HUES48 (cell line): ENCODE measurements around the gene RAB40B.
A peak's percentile ranks its signal among the peaks of the same experiment; 100 is the strongest.

Source experiments
- H3K27ac ChIP-seq: one replicate; pipeline ENCODE4 v1.7.0; 2013; ENCODE audit warnings: low read depth, low read length, inconsistent platforms
- H3K27me3 ChIP-seq: 2 replicates; pipeline ENCODE4 v1.6.1; 2013; ENCODE audit warnings: mild to moderate bottlenecking, low read length; ENCODE audit not compliant: control insufficient read depth, insufficient read depth
- H3K36me3 ChIP-seq: 2 replicates; pipeline ENCODE4 v1.6.1; 2013; ENCODE audit warnings: low read length; ENCODE audit not compliant: control insufficient read depth, insufficient read depth
- H3K4me1 ChIP-seq: 2 replicates; pipeline ENCODE4 v1.6.1; 2013; ENCODE audit warnings: mild to moderate bottlenecking, low read length; ENCODE audit not compliant: control insufficient read depth, insufficient read depth
- H3K4me3 ChIP-seq: 2 replicates; pipeline ENCODE4 v1.5.1; 2013; ENCODE audit warnings: mild to moderate bottlenecking, low read depth, low read length
- H3K9ac ChIP-seq: 2 replicates; pipeline ENCODE4 v1.6.1; 2013; ENCODE audit warnings: mild to moderate bottlenecking, low read depth, low read length, moderate library complexity
- H3K9me3 ChIP-seq: 2 replicates; pipeline ENCODE4 v1.6.1; 2013; ENCODE audit warnings: low read length; ENCODE audit not compliant: control insufficient read depth, insufficient read depth

The RAB40B gene

DNA sequence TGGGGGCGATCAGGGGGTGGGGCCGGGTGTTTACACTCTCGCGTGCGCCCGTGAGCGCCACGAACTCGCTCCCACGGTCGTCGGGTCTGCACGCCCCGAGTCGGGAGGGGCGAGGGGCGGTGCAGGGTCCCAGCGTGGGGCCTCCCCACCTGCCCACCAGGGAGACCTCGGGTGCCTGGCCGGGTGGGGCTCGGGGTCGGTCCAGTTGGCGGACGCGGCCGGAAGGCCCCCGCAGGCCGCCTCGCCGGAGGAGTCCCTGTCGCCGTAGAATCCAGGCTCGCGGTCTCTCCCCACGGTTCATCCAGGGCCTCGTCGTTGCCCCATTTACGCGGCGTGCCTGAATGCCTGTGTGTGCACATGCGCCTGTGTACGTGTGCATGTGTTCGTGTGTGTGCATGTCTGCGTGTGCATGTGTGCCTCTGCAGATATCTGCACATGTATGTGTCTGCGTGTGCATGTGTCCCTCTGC is 510 bp upstream of the RAB40B start:
- no peak overlapping the region for H3K9ac ChIP-seq

DNA sequence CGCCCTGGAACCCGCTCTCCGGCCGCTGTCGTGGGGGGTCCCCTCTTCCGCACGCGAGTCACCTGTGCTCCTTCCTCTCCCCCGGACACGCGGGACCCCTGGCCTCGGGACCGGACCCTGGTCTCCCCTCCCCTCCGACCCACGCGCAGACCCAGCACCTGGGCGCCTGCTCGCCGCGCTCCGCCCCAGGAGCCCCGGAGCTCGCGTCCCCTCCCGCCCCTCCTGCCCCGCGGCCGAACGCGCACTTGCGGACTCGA is 762 bp downstream of the RAB40B start:
- no peak overlapping the region for H3K9ac ChIP-seq
- no peaks in the 10 kb centered on the region; the same call in 1 of the 2 replicates for H3K9me3 ChIP-seq
- H3K4me1 ChIP-seq: no peaks in the 10 kb centered on the region
- no peaks in the 10 kb centered on the region for H3K36me3 ChIP-seq
- H3K27me3 ChIP-seq: peaks cover 38% of the 10 kb centered on the region
- no peak overlapping the region for H3K27ac ChIP-seq
- H3K4me3 ChIP-seq: peak overlapping the region; percentile 69; the same call in 1 of the 2 replicates

More for the DNA sequence above, 510 bp upstream of the RAB40B start:
- no peaks in the 10 kb centered on the region for H3K36me3 ChIP-seq
- H3K27ac ChIP-seq: no peak overlapping the region
- peak overlapping the region; percentile 79 for H3K4me3 ChIP-seq
- no peaks in the 10 kb centered on the region for H3K4me1 ChIP-seq
- H3K9me3 ChIP-seq: no peaks in the 10 kb centered on the region; the same call in 1 of the 2 replicates
- peaks cover 38% of the 10 kb centered on the region for H3K27me3 ChIP-seq

- H3K4me1 ChIP-seq: no peaks in the 10 kb centered on the region
- H3K27ac ChIP-seq: no peak overlapping the region
- no peaks in the 10 kb centered on the region for H3K36me3 ChIP-seq
- no peak overlapping the region for H3K9ac ChIP-seq
- H3K9me3 ChIP-seq: no peaks in the 10 kb centered on the region; the same call in 1 of the 2 replicates
- H3K4me3 ChIP-seq: peak overlapping the region; percentile 69; the same call in 1 of the 2 replicates
- H3K27me3 ChIP-seq: peaks cover 38% of the 10 kb centered on the region
Observed at GRCh38 chr17:82696916-82697807, 1.3 kb downstream of the RAB40B start.

DNA sequence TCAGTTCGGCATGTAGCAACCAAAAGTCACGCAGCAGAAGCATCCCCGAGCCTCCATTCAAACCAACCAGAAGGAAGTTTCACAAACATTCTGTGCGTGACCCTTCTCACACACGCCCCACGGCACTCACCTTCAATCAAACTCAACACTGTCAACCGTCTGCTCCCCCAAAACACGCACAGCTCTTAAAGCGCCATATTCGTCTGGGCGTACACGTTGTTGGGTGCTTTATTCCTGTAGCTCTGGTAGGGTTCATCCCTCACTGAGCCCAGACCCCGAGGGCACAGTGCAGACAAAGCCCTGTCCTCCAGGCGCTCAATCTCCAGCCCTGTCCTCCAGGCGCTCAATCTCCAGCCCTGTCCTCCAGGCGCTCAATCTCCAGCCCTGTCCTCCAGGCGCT is 2.2 kb downstream of the RAB40B start:
- H3K9ac ChIP-seq: no peak overlapping the region
- peaks cover 38% of the 10 kb centered on the region for H3K27me3 ChIP-seq
- no peak overlapping the region for H3K4me3 ChIP-seq
- H3K4me1 ChIP-seq: no peaks in the 10 kb centered on the region
- no peak overlapping the region for H3K27ac ChIP-seq
- no peaks in the 10 kb centered on the region for H3K36me3 ChIP-seq
- no peaks in the 10 kb centered on the region; the same call in 1 of the 2 replicates for H3K9me3 ChIP-seq

- no peaks in the 10 kb centered on the region; the same call in 1 of the 2 replicates for H3K9me3 ChIP-seq
- H3K36me3 ChIP-seq: no peaks in the 10 kb centered on the region
- no peak overlapping the region for H3K4me3 ChIP-seq
- no peaks in the 10 kb centered on the region for H3K4me1 ChIP-seq
- no peak overlapping the region for H3K27ac ChIP-seq
- no peak overlapping the region for H3K9ac ChIP-seq
- H3K27me3 ChIP-seq: peaks cover 29% of the 10 kb centered on the region
Observed at GRCh38 chr17:82694647-82695046, 3.9 kb downstream of the RAB40B start.

GRCh38 chr17:82693168-82693867 is 5.2 kb downstream of the RAB40B start:
- H3K9ac ChIP-seq: no peak overlapping the region
- peaks cover 23% of the 10 kb centered on the region for H3K27me3 ChIP-seq
- no peaks in the 10 kb centered on the region for H3K4me1 ChIP-seq
- no peak overlapping the region for H3K4me3 ChIP-seq
- no peaks in the 10 kb centered on the region; the same call in 1 of the 2 replicates for H3K9me3 ChIP-seq
- no peak overlapping the region for H3K27ac ChIP-seq
- no peaks in the 10 kb centered on the region for H3K36me3 ChIP-seq

DNA sequence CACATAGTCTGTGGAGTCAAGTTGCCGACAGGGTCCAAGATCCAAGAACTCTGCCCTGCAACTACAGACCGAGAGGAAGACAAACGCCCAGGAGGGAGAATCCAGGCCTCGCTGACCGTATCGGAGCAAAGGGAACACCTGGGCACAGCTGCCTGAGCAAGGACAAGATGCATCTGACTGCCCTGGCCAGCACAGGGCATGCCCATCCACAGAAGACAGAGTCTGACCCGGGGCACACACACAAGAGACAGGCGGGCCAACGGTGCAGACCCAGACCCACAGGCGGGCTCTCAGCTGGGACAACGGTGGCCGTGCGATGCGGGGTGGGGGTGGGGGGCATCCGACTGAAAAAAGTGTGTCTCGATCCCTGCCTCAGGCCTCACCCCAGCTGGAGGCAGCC is 6.2 kb downstream of the RAB40B start:
- H3K4me1 ChIP-seq: no peaks in the 10 kb centered on the region
- H3K9me3 ChIP-seq: no peaks in the 10 kb centered on the region; the same call in 1 of the 2 replicates
- H3K36me3 ChIP-seq: no peaks in the 10 kb centered on the region
- no peak overlapping the region for H3K4me3 ChIP-seq
- H3K27me3 ChIP-seq: peaks cover 14% of the 10 kb centered on the region
- H3K27ac ChIP-seq: no peak overlapping the region
- no peak overlapping the region for H3K9ac ChIP-seq

GRCh38 chr17:82691714-82692113 is 6.8 kb downstream of the RAB40B start:
- Histone ChIP-seq H3K4me3 (no peak overlapping the region), H3K27ac (no peak overlapping the region), H3K9me3 (no peaks in the 10 kb centered on the region; the same call in 1 of the 2 replicates), H3K36me3 (no peaks in the 10 kb centered on the region), H3K27me3 (peaks cover 8% of the 10 kb centered on the region), H3K9ac (no peak overlapping the region), H3K4me1 (no peaks in the 10 kb centered on the region)

DNA sequence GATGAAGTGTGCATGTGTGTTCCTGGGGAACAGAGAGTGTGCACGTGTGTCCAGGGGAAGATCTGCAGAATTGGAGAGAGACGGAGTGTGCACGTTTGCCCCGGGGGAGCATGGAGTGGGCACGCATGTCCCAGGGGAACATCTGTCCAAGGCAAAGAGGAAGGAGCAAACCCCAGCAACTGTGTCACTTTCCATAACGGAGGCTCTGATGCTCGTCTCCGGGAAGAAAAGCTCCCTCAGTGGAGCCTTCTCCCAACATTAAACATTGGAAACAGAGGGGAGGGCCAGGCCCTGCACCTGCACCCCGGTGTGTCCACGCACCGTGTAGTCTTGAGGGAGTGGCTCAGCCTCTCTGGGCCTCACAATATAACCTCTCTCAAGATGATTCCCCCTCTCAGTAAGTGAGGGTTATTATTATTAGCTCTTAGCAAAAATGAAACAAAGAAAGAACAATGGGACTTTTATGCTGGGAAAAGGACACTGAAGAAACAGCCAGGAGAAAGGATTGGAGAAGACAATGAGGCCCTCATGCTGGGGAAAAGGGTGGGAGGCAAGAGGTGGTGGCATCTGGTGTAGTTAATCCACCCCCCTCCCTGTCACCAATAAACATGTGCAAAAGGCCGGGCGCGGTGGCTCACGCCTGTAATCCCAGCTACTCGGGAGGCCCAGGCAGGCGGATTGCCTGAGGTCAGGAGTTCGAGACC is 7.6 kb downstream of the RAB40B start:
- Histone ChIP-seq H3K4me1 (no peaks in the 10 kb centered on the region), H3K9ac (no peak overlapping the region), H3K9me3 (no peaks in the 10 kb centered on the region; the same call in 1 of the 2 replicates), H3K27ac (no peak overlapping the region), H3K4me3 (no peak overlapping the region), H3K27me3 (peaks cover under 1% of the 10 kb centered on the region), H3K36me3 (no peaks in the 10 kb centered on the region)

- Histone ChIP-seq H3K9ac (no peak overlapping the region), H3K4me3 (no peak overlapping the region), H3K27ac (no peak overlapping the region), H3K4me1 (no peaks in the 10 kb centered on the region), H3K27me3 (no peaks in the 10 kb centered on the region), H3K9me3 (no peaks in the 10 kb centered on the region), H3K36me3 (no peaks in the 10 kb centered on the region)
Observed at GRCh38 chr17:82689077-82689476, 9.4 kb downstream of the RAB40B start.
